Measurements from ENCODE around the gene ANKFY1. TPM values are rescaled to one million over a fixed set of nuclear protein-coding genes. Genes with fewer than 3 reads are reported as not detected.

Gene ANKFY1
- total RNA-seq, 1 experiment from 2014 or later, result 46.8 TPM

DNA sequence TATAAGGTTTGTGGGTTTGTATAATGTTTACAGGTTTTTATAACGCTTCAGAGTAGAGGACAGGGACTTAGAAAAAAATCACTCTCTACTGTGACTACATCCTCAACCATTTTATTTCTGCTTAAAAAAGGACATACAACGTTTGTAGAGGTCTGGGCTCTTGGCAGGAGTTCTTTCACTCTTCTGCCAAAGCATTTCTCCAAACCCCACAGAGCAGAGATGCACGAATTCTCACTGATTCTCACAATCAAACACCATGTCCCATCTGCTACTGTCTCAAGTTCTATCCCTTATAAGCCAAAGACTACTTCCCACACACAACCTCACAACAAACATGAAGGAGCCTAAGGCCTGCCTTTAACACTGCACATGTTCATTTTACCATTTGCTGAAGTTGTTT lies 7.0 kb upstream of the ANKFY1 start (continued):
- TF ChIP-seq, protein P1, sequence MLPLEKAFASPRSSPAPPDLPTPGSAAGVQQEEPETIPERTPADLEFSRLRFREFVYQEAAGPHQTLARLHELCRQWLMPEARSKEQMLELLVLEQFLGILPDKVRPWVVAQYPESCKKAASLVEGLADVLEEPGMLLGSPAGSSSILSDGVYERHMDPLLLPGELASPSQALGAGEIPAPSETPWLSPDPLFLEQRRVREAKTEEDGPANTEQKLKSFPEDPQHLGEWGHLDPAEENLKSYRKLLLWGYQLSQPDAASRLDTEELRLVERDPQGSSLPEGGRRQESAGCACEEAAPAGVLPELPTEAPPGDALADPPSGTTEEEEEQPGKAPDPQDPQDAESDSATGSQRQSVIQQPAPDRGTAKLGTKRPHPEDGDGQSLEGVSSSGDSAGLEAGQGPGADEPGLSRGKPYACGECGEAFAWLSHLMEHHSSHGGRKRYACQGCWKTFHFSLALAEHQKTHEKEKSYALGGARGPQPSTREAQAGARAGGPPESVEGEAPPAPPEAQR (CRISPR knock-in tag; IDR thresholded peaks at IDR 0.05), result no peak
- TF ChIP-seq NFYB (CRISPR knock-in tag; conservative IDR thresholded peaks at IDR 0.05; ENCODE audit: low read depth) (no peak), JUN (CRISPR knock-in tag; IDR thresholded peaks at IDR 0.05) (no peak)
- TF ChIP-seq, protein P2, sequence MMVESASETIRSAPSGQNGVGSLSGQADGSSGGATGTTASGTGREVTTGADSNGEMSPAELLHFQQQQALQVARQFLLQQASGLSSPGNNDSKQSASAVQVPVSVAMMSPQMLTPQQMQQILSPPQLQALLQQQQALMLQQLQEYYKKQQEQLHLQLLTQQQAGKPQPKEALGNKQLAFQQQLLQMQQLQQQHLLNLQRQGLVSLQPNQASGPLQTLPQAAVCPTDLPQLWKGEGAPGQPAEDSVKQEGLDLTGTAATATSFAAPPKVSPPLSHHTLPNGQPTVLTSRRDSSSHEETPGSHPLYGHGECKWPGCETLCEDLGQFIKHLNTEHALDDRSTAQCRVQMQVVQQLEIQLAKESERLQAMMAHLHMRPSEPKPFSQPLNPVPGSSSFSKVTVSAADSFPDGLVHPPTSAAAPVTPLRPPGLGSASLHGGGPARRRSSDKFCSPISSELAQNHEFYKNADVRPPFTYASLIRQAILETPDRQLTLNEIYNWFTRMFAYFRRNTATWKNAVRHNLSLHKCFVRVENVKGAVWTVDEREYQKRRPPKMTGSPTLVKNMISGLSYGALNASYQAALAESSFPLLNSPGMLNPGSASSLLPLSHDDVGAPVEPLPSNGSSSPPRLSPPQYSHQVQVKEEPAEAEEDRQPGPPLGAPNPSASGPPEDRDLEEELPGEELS (CRISPR knock-in tag; IDR thresholded peaks at IDR 0.05), result no peak
- TF ChIP-seq, protein P3, sequence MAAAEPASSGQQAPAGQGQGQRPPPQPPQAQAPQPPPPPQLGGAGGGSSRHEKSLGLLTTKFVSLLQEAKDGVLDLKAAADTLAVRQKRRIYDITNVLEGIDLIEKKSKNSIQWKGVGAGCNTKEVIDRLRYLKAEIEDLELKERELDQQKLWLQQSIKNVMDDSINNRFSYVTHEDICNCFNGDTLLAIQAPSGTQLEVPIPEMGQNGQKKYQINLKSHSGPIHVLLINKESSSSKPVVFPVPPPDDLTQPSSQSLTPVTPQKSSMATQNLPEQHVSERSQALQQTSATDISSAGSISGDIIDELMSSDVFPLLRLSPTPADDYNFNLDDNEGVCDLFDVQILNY (CRISPR knock-in tag; IDR thresholded peaks at IDR 0.05), result no peak

DNA sequence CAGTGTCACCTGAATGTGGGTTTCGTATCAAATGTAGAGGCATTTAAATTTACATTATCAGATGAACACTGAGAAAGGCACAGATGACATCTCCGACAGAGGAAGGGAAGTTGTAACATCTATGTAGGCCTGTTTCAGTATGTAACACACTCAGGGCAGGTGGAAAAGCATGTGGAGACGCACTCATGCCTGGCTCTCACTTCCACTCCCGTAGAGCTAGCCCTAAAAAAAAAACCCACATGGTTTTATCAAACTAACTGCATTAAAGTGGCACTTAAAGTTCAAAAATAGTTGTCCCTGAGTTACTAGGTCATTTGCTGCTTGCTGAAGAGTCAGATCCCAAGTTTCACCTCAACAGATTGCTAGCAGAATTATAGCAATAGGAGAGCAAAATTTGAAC lies 6.1 kb upstream of the ANKFY1 start:
- Mint-ChIP-seq H3K4me3 (no peak overlapping the region), H3K27ac (no peak overlapping the region), H3K9me3 (no peaks in the 10 kb centered on the region), H3K27me3 (ENCODE audit: low read depth) (no peaks in the 10 kb centered on the region), H3K4me1 (peaks cover 9% of the 10 kb centered on the region), H3K36me3 (peaks cover 38% of the 10 kb centered on the region)
- ATAC-seq, result no peak
- ChIA-PET CTCF (no interaction called here), POLR2A (no interaction called here)
- no peak for TF ChIP-seq MYBL2 (CRISPR knock-in tag; IDR thresholded peaks at IDR 0.05)
- TF ChIP-seq FOXP1 (CRISPR knock-in tag; IDR thresholded peaks at IDR 0.05; ENCODE audit: borderline replicate concordance), result no peak
- no peak for TF ChIP-seq ZNF121 (CRISPR knock-in tag; IDR thresholded peaks at IDR 0.05)
- TF ChIP-seq ESRRA (CRISPR knock-in tag; IDR thresholded peaks at IDR 0.05; ENCODE audit: borderline replicate concordance), result no peak
- TF ChIP-seq, protein P4, sequence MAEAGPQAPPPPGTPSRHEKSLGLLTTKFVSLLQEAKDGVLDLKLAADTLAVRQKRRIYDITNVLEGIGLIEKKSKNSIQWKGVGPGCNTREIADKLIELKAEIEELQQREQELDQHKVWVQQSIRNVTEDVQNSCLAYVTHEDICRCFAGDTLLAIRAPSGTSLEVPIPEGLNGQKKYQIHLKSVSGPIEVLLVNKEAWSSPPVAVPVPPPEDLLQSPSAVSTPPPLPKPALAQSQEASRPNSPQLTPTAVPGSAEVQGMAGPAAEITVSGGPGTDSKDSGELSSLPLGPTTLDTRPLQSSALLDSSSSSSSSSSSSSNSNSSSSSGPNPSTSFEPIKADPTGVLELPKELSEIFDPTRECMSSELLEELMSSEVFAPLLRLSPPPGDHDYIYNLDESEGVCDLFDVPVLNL (CRISPR knock-in tag; IDR thresholded peaks at IDR 0.05; ENCODE audit: borderline replicate concordance, low read depth), result no peak
- no peak for TF ChIP-seq NR2C2 (CRISPR knock-in tag; IDR thresholded peaks at IDR 0.05)
- TF ChIP-seq EMX1 (CRISPR knock-in tag; IDR thresholded peaks at IDR 0.05), result no peak
- TF ChIP-seq SMAD3 (CRISPR knock-in tag; IDR thresholded peaks at IDR 0.05; ENCODE audit: borderline replicate concordance), result no peak
- TF ChIP-seq, protein P1 (CRISPR knock-in tag; IDR thresholded peaks at IDR 0.05), result no peak
- TF ChIP-seq, protein P5, sequence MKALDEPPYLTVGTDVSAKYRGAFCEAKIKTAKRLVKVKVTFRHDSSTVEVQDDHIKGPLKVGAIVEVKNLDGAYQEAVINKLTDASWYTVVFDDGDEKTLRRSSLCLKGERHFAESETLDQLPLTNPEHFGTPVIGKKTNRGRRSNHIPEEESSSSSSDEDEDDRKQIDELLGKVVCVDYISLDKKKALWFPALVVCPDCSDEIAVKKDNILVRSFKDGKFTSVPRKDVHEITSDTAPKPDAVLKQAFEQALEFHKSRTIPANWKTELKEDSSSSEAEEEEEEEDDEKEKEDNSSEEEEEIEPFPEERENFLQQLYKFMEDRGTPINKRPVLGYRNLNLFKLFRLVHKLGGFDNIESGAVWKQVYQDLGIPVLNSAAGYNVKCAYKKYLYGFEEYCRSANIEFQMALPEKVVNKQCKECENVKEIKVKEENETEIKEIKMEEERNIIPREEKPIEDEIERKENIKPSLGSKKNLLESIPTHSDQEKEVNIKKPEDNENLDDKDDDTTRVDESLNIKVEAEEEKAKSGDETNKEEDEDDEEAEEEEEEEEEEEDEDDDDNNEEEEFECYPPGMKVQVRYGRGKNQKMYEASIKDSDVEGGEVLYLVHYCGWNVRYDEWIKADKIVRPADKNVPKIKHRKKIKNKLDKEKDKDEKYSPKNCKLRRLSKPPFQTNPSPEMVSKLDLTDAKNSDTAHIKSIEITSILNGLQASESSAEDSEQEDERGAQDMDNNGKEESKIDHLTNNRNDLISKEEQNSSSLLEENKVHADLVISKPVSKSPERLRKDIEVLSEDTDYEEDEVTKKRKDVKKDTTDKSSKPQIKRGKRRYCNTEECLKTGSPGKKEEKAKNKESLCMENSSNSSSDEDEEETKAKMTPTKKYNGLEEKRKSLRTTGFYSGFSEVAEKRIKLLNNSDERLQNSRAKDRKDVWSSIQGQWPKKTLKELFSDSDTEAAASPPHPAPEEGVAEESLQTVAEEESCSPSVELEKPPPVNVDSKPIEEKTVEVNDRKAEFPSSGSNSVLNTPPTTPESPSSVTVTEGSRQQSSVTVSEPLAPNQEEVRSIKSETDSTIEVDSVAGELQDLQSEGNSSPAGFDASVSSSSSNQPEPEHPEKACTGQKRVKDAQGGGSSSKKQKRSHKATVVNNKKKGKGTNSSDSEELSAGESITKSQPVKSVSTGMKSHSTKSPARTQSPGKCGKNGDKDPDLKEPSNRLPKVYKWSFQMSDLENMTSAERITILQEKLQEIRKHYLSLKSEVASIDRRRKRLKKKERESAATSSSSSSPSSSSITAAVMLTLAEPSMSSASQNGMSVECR (CRISPR knock-in tag; IDR thresholded peaks at IDR 0.05; ENCODE audit: borderline replicate concordance), result no peak
- TF ChIP-seq JAZF1 (CRISPR knock-in tag; IDR thresholded peaks at IDR 0.05), result no peak
- no peak for TF ChIP-seq CREM (CRISPR knock-in tag; IDR thresholded peaks at IDR 0.05)
- TF ChIP-seq ATF1 (CRISPR knock-in tag; IDR thresholded peaks at IDR 0.05), result no peak
- TF ChIP-seq, protein P3 (CRISPR knock-in tag; IDR thresholded peaks at IDR 0.05), result no peak
- no peak for TF ChIP-seq SOX15 (CRISPR knock-in tag; IDR thresholded peaks at IDR 0.05)
- TF ChIP-seq NFE2L1 (CRISPR knock-in tag; IDR thresholded peaks at IDR 0.05), result no peak
- TF ChIP-seq TEAD1 (CRISPR knock-in tag; IDR thresholded peaks at IDR 0.05), result no peak
- TF ChIP-seq JUN (CRISPR knock-in tag; IDR thresholded peaks at IDR 0.05), result no peak
- no peak for DNase-seq (ENCODE audit: low spot score)
